ENCODE data around the gene TPSB2. TPM values are rescaled to one million over a fixed set of nuclear protein-coding genes. Genes with fewer than 3 reads are reported as not detected.
"Not testable (repeated sequence)": the region's sequence is repeated elsewhere in the genome, so short reads cannot be mapped to it uniquely, and the experiment has no call there.

The TPSB2 gene
- total RNA-seq, 1 donor from 2014 or later: 10.0 TPM

DNA sequence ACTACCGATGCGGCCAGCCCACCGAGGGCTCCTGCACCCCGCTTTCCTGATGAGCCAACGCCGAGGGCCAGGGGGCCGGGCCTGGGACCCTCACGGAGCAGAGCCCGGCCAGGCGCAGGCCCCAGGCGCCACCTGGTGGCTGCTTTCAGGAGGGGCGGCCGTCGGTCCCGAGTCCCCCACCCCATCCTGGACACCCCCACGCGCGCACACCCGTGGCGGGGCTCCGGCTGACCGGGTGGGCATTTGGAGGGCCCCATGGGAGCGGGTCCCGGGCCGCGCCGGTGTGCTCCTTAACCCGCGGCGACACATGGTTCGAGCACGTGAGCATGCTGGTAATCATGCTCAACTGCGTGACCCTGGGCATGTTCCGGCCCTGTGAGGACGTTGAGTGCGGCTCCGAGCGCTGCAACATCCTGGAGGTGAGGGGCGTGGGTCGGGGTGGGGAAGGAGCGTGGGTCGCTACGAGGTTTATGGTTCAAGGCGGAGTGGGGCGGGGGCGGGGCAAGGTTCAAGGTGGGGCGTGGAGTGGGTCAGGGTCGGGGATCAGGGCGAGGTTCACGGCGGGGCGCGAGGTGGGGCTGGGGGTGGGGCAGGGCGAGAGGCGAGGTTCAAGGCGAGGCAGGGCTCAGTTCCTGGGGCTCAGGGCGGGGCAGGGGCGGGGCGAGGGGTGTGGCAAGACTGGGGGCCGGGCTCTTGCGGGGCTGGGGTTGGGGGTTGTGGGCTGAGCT, 35.2 kb downstream of the TPSB2 start:
- no peak for DNase-seq (ENCODE audit: missing footprints)
- intact Hi-C loops (cut with DNase I): loop anchor here (1.0 kb wide), 1 partner anchor 89 kb away; no protein-coding TSS in a partner anchor
- no peak for ATAC-seq

DNA sequence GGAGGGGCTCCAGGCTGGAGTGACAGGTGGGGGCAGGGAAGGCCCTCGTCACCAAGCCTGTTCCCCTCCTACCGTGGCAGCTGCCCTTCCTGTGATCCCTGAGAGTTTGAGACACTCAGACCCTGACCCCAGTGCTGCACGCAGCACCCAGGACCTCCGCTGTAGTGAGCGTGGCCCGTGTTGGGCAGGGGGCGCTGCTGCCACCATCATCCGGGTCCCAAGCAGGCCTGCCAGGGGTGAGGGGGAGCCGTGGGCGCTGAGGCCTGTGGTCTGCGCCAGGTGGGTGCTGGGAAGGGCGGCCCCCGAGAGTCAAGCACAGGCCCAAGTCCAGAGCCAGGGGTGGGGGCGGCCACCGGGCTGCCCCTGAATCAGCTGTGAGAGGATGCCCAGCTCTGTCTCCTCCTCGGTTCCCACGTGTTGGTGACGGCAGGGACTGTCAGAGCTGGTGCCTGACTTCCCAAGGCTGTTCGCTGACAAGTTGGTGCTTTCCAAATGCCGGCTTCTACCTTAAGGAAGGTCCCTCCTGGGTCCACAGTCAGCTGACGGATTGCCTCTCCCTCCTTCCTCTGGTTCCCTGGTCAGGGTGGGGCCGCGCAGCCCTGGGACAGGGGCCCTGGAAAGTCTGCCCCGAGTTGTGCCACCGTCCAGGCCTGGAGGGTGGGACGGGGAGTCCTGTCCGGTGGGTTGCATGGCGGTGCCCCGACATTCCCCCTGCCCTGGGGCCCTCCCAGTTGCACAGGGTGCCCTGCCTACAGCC, 36.0 kb downstream of the TPSB2 start:
- intact Hi-C loops (cut with DNase I): loop anchor here (1.0 kb wide), 1 partner anchor 88 kb away; no protein-coding TSS in a partner anchor
- DNase-seq (ENCODE audit: missing footprints) (no peak), ATAC-seq (no peak)

DNA sequence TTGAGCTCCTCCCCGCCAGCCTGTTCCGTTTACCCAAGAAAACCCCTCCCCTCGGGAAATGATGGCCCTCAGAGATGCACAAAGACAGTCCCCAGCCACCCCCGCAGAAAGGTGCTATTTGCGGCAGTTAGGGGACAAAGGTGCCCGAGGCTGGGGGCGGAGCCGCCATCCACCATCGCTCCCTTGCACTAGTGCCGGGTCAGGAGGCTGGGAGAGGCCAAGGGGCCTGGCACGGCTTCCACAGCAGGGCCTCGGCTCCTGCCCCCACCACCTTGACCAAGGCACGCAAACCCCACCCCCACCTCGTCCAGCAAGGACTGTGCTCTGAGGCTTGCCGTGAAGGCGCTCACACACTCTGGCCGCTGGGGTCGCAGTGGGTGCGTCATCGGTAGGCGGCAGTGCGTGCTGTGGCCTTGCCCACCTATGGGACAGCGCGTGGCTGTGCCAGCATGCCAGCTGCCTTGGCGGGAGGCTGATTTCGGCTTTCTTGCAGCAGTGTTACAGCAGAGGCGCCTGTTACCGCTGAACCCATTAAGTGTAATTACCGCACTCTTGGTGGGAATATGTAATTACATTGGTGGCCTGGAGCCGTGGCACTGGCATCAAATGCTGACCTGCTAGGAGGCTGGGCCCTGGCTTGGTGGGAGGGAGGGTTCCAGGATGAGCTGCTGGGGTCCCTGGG, 36.7 kb downstream of the TPSB2 start:
- no peak for DNase-seq (ENCODE audit: missing footprints)
- no peak for ATAC-seq
- intact Hi-C loops (cut with DNase I): no loop called here

DNA sequence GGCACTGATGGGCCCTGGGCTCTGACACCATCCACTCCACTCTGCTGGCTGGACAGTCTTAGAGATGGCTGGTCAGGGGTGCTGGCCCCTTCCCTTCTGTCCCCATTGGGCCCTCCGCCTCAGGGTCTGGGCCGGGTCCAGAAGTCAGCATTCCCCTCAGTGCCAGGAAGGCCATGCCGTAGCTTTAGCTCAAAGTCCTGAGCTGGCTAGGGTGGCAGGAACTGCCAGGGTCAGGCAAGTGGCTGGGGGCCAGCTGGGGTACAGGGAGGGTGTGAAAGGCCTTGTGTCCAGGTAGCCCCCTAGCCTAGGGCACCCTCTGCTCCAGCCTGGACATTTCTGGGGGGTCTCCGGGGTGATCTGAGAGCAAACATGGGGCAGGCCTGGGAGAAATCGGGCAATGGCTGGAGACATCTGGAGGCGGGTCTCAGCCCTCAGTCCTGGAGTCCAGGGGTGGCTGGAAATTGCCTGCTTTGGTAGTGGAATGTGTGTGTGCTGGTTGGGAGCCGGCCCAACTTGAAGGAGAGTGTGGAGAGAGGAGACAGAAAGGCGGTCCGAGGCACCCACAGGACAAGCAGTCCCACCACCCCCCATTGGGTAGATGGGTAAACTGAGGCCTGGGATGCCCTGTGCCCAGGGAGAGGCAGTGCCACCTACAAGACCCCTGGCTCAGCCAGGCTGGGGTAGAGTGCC, 37.5 kb downstream of the TPSB2 start:
- ATAC-seq (no peak), DNase-seq (ENCODE audit: missing footprints) (no peak)
- intact Hi-C loops (cut with DNase I): no loop called here

DNA sequence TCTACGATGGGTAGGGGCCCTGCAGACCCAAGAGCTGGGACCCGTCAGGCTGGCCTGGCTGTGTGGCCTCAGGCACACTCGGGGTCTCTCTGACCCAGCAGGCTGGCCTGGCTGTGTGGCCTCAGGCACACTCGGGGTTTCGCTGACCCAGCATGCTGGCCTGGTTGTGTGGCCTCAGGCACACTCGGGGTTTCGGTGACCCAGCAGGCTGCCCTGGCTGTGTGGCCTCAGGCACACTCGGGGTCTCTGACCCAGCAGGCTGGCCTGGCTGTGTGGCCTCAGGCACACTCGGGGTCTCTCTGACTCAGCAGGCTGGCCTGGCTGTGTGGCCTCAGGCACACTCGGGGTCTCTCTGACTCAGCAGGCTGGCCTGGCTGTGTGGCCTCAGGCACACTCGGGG, 39.2 kb downstream of the TPSB2 start:
- ATAC-seq; intact Hi-C loops (cut with DNase I); DNase-seq (ENCODE audit: missing footprints): not testable (repeated sequence)

DNA sequence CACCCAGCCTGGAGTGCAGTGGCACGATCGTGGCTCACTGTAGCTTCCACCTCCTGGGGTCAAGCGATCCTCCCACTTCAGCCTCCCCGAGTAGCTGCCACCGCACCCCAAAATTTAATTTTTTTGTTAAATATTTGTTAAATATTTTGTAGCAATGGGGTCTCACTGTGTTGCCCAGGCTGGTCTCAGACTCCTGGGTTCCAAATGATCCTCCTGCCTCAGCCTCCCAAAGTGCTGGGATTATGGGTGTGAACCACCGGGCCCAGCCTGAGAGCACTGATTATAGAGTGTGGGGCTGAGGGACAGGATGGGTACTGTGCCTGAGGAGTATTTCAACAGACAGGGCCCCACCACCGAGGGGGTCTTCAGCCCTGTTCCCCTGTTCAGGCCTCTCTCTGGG, 40.5 kb downstream of the TPSB2 start:
- no peak for ATAC-seq
- intact Hi-C loops (cut with DNase I): no loop called here
- no peak for DNase-seq (ENCODE audit: missing footprints)

DNA sequence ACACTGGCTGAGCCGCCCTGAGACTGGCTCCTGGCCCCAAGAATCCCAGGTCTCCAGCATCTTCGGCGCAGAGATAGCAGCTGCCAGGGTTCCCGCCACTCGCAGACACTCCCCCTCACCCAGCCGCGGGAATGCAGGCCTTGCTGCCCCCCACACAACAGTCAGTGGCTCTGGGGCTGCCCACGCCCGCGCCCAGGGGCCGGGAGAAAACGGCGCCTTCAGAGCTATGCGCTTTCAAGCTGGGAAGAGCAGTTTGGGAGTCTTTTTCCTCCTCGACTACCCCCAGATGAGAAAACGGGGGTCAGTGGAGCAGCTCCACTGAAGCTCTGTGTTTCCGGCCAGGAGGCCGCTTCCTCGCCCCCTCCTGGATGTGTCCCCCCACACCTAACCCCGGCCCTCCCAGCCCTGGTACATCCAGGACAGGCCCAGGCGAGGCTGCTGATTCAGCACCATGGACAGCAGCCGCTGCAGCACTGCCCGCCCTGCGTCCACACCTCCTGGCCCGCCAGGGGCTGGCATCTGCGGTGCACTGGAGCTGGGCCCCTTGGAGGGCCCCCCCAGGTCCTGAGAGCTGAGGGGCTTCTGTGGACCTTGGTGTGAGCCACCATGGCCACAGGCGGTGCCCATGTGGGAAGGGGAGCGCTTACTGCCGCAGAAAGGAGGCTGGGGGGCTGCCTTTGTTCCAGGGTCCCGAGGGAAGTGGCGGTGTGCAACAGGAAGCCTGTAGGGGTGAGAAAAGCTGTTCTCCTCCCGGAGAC, 41.4 kb downstream of the TPSB2 start:
- intact Hi-C loops (cut with DNase I): no loop called here
- ATAC-seq (peak; percentile 58), DNase-seq (ENCODE audit: missing footprints) (no peak)

DNA sequence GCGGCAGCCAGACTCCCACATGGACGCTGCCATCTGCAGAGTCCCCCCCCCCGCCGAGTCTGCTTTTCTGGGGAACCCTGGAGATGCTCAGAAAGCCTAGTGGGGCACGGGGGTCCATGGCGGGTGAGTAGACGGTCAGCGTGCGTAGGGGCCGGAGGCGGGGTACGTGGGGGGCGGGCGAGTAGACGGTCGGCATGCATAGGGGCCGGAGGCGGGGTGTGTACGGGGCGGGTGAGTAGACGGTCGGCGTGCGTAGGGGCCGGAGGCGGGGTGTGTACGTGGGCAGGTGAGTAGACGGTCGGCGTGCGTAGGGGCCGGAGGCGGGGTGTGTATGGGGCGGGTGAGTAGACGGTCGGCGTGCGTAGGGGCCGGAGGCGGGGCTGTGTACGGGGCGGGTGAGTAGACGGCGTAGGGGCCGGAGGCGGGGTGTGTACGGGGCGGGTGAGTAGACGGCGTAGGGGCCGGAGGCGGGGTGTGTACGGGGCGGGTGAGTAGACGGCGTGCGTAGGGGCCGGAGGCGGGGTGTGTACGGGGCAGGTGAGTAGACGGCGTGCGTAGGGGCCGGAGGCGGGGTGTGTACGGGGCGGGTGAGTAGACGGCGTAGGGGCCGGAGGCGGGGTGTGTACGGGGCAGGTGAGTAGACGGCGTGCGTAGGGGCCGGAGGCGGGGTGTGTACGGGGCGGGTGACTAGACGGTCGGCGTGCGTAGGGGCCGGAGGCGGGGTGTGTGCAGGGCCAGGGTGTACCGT, 44.4 kb downstream of the TPSB2 start:
- intact Hi-C loops (cut with DNase I); DNase-seq (ENCODE audit: missing footprints); ATAC-seq: not testable (repeated sequence)

DNA sequence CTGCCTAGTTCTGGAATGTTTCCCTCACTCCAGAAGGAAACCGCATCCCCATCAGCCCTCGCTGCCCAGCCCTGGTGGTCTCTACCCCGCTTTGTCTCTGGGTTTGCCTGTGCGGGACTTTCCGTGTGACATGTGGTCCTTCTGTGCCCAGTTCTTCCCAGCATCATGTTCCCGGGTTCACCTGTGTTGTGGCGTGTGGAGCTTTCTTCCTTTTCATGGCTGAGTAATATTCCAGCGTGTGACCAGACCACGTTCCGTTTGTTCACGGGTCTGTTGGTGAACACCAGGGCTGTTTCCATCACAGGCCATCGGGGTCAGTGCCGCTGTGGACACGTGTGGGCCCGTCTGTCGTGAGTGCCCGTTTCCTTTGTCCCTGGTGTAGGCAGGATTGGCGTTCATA, 45.0 kb downstream of the TPSB2 start:
- intact Hi-C loops (cut with DNase I): no loop called here
- DNase-seq (ENCODE audit: missing footprints) (no peak), ATAC-seq (no peak)

DNA sequence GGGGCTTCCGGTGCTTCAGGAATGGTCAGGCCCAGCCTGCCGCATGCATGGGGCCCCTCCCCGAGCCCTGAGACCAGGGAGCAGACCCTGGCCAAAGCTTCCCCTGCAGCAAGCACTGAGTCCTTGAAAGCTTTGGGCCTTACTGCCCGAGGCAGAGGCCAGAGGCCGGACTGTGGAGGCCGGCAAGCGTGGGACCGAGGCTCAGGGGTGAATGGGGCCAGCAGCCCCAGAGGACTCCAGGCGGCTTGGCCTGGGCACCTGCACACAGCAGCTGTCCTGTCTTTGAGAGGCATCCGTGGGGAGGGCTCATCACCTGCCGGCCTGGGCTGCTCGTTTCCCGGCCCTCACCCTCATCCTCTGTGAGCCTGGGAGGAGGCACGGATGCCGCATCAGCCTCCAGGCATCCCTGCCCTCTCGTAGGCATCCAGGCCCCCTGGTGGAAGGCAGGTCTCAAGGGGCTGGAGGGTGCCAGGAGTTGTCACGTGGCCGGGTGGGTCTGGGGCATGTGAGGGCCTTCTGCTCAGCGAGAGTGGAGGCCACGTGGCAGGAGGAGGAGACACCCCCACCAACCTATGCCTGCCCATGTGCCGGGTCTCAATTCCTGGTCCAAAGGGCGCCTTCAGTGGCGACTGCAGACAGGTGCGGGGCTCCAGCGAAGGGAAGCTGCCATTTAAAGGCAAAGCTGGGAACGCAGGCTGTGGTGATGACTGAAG, 45.7 kb downstream of the TPSB2 start:
- intact Hi-C loops (cut with DNase I): no loop called here
- DNase-seq (ENCODE audit: missing footprints) (no peak), ATAC-seq (no peak)

DNA sequence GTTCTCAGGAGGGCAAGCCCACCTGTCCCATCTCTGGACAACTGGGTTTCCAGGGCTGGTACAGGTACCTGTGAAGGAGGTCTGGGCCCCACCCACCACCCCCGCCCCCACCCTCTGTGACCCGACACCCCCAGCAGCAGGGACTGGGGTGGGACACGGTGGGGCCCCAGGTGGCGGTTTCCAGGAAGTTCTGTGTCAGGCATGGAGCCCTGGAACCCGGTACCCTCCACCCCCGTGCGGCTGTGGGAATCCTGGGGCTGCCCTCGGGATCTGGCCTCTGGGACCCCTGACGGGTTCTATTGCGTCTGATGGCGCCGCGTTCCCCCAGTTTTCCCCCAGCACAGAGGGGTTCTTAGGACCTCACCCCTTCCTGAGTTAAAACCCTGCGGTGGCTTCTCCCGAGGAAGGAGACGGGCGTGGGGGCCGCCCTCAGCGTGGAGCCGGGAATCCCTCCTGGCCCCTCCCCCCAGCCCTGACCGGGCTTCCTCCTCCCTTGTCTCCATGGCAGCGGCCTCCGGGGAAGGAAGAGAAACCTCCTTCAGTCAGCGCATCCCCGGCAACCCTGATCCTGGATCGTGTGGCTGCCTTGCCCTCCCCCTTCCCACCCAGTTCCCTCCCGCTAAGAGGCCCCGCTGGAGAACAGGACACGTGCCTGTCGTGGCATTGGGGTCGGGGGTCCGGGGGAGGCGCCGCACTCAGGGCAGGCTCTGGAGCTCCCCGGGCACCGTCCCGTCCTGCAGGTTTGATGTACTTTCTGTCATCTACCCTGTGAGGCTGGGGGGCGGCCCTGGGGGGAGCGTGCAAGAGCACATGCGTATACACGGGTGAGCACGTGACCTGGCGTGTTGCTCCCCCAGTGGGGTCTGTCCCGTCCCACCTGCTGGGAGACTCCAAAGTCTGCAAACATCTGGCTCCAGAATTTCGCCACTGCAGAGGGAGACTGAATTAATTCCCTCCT, 46.8 kb downstream of the TPSB2 start:
- DNase-seq (ENCODE audit: missing footprints): no peak
- ATAC-seq: peak; percentile 18
- intact Hi-C loops (cut with DNase I): no loop called here

DNA sequence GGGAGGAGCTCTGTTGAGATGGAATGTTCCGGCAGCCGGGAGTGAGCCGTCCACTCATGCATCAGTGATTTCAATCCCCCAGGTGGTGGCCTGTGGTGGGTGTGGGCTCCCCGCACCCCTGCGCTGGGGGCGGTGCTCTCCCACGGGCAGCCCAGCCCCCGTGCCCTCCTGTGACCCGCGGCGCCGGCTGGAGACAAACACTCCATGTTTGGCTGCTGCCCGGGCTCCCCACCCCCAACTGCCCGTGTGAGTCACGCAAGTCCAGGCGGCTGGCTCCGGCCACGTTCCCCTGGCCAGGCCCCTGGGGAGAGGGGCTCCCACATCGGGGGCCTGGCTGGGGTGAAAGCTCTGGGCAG, 47.7 kb downstream of the TPSB2 start:
- intact Hi-C loops (cut with DNase I): no loop called here
- ATAC-seq (peak; percentile 61), DNase-seq (ENCODE audit: missing footprints) (no peak)

DNA sequence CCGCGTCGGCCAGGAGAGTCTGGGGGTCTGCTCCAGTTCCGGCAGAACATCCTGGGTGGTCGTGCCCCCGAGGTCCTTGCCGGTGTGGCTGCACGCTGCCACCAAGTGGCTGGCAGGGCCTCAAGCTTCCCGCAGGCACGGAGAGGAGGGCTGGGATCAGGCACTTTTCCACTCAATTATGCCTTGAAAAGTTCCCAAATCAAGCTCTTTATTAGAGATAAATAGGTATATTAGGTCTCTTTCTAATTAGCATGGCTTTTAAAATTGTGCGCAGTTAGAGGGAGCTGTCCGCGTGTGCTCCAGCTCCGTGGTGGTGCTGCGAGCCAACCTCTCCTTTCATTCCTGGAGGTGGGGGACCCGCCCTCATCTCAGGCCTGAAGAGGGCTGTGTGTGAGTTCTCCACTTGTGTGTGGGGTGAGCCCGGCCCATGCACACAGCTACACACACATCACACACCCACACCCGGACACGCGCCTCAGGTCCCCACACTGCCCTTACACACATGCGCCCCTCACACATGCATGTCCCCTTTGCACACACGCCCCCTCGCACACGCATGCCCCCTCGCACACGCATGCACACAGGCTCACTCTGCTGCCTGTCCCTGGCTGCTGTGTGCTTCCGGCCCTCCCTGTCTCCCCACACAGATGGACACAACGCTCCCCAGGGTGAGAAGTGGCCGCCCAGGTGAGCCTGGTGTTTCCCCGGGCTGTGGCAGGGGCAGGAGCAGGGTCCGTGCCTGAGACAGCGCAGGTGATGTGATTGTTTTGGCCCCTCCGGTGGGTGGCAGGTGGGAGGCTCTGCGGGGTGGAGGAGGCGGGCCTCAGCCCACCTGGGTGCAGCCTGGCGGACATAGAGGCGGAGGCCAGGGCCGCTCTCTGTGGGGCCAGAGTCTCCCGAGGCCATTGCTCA, 48.3 kb downstream of the TPSB2 start:
- DNase-seq (ENCODE audit: missing footprints): no peak
- ATAC-seq: no peak
- intact Hi-C loops (cut with DNase I): loop anchor here (2.0 kb wide), 1 partner anchor 25 kb away; no protein-coding TSS in a partner anchor

DNA sequence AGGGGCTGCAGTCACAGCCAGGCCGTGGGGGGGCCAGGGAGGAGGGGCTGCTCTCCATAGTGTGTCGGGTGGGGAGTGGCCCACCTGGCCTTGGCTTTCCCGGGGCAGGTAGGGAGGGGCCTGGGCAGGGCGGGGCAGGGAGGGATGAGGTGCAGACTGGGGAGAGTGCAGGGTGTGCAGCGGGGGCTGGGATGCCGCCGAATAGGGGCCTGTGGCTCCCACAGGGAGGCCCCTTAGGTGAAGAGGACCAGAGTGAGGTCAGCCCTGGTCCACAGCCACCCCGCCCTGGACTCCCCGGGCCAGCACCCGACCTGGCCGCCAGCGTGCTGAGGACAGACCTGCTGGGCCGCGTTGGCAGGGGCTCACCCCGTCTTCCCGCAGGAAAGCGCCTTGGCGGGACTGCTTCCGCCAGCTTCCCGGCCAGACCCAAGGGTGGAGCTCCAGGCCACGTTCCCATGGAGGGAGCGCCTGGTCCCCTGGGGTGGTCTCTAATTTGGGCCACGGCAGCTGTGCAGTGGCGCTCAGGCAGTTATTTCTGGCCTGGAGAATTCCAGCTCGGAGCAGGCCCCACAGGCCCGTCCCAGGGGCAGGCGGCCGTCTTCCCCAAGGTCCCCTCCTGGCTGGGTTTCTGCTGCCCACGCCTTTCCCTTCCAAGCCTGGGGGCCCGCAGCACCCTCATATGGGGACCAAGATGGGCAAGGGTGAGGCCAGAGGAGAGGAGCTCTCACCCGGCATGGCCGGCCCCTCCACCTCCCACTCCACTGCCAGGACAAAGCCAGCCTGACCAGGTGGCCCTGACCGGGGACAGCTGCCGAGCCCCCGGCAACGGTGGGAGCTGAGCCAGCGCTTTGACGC, 49.2 kb downstream of the TPSB2 start:
- ATAC-seq (peak; percentile 38), DNase-seq (ENCODE audit: missing footprints) (no peak)
- intact Hi-C loops (cut with DNase I): loop anchor here (2.0 kb wide), 1 partner anchor 24 kb away; no protein-coding TSS in a partner anchor
